NOMO-1 (cell line): ENCODE results near the gene PRAMEF12.
"Not testable (repeated sequence)": the region's sequence is repeated elsewhere in the genome, so short reads cannot be mapped to it uniquely, and the experiment has no call there.

Source experiments
- DNase-seq, 2 experiments: peaks; one replicate each; lab custom pipeline; 2025; ENCODE audit not compliant: unreplicated experiment in 2 of 2; lab: John Stamatoyannopoulos, UW

PRAMEF12 gene

DNA sequence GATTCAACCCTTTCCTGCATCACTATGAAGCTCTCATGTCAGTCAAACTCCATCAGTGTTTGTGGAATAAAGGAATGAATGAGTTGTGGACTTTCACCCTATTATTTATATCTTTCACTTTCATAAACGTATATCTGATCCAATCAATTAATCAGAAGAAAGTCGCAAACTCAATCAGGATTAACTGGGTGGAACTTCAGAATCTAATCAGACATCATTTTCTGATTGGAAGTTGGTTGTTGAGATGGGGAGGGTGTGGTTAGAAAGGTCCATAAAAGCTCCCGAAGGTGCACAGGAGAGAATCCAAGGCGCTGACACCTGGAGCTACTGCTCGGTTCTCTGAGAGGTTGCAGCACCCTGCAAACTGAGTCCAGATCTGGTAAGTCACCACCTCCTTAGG lies at the start of gene PRAMEF12:
Gene PRAMEF12, plus strand, starts transcription at position 301 of the 400 bp plus-strand sequence. CDS start 1,130 bp downstream, outside the sequence.
- DNase-seq: no peak

DNA sequence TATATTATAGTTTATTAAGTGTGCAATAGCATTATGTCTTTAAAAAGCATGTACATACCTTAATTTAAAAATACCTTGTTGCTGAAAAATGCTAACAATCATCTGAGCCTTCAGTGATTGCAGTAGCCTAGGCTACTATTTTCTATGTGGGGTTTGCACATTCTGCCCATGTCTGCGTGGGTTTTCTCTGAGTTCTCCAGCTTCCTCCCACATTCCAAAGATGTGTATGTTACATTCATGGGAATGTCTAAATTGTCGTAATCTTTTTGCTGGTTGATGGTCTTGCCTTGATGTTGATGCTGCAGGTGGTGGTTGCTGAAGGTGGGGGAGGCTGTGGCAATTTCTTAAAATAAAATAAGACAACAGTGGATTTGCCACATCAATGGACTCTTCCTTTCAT lies 45.1 kb upstream of the PRAMEF12 start:
- no peak for DNase-seq

DNA sequence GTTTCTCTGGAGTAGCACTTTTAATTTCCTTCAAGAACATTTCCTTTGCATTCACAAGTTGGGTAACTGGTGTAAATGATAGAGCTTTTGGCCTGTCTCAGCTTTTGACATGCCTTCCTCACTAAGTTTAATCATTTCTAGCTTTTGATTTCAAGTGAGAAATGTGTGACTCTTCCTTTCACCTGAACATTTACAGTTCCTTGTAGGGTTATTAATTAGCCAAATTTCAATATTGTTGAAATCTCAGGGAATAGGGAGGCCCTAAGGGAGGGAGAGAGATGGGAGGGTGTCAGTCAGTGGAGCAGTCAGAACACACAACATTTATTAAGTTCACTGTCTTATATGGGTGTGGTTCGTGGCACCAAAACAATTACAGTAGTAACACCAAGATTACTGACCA lies 43.4 kb upstream of the PRAMEF12 start:
- DNase-seq: no peak

DNA sequence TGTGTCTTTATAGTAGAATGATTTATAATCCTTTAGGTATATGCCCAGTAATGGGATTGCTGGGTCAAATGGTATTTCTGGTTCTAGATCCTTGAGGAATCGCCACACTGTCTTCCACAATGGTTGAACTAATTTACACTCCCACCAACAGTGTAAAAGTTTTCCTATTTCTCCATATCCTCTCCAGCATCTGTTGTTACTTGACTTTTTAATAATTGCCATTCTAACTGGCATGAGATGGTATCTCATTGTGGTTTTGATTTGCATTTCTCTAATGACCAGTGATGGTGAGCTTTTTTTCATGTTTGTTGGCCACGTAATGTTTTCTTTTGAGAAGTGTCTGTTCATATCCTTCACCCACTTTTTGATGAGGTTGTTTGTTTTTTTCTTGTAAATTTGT lies 42.5 kb upstream of the PRAMEF12 start:
- DNase-seq: not testable (repeated sequence)

DNA sequence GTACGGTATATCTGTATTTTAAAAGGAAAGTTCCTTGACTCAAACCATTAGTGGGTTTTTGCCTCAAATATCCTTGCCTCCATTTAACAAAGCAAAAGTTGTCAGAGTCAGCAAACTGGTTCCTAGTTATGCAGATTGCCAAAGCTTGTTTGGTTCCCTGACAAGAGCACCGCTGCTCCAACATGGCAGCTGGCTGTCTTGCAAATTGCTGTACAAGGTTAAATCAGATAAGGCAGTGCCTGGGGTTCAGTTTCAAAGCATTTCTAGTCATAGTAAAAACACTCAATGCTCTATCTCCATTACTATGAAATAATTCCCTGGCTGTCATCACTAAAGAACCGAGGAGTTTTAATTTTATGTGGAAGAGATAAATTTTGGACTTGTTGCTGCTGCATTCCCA lies 38.9 kb upstream of the PRAMEF12 start:
- no peak for DNase-seq

DNA sequence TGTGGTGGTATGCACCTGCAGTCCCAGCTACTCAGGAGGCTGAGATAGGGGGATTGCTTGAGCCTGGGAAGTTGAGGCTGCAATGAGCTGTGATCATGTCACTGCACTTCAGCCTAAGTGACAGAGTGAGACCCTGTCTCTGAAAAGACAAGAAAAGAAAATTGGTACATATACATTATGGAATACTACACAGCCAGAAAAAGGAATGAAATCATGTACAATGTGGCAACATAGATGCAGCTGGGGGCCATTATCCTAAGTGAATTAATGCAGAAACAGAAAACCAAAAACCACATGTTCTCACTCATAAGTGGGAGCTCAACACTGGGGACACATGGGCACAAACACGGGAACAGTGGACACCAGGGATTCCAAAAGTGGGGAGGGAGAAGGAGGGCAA lies 34.6 kb upstream of the PRAMEF12 start:
- DNase-seq: no peak

DNA sequence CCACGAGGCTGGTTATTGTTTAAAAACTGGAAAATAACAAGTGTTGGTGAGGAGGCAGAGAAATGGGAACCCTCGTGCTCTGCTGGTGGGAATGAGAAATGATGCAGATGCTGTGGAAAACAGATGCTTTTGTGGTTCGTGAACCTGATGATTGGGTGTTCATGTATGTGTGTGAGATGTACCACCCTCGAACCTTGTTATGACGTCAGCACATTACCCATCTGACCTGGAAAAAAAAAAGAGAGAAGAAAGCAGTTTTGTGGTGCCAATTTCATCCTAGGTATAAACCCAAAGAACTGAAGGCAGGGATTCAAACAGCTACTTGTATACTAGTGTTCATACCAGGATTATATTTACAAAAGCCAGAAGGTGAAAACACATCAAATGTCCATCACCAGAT lies 33.9 kb upstream of the PRAMEF12 start:
- no peak for DNase-seq

DNA sequence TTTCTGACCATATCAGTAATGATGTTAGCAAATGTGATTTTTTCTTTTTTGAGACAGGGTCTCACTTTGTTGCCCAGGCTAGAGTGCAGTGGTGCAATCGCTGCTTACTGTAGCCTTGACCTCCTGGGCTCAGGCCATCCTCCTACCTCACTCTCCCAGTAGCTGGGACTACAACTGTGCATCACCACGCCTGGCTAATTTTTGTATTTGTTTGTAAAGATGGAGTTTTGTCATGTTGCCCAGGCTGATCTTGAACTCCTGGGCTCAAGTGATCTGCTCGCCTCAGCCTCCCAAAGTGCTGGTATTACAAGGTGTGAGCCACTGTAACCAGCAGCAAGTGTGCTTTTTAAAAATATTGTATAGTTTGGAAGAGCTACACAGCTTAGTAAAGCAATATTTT lies 31.6 kb upstream of the PRAMEF12 start:
- DNase-seq: no peak

DNA sequence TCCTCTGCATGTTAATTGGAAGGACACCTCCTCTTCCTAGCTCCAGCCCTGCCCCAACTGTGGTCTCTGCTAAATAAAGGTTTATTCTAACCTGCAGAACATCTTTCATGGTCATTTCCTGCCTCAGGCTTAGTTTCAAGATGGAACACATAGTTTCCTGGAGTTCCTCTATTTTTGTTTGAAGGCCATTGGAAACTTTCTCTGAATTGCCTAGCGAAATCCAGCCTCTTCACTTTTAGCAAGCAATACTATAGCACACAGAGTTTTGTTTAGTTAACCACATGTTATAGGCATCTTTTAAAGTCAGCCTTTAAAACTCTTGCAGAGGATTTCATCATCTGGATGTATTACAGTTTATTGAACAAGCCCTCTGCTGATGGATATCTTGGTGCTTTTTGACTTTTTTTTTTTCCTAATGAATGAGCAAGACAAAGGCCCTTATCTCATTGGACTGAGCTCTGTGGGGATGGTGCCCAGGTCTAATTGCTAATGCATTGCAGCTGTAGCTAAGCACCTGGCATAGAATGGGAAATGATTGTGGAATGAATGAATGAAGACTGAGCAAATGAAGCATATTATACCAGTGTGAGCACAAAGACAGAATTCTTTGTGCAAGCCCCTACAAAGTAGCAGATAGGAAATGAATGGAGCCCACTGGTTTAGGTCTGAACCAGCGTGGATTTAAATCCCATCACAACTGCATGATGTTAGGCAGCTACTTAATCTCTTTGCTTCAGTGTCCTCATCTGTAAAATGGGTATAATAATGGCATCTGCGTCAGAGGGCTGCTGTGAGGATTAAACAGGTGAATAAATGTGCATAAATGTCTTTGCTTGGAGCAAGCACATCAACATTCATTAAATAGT lies 28.2 kb upstream of the PRAMEF12 start:
- no peak for DNase-seq

DNA sequence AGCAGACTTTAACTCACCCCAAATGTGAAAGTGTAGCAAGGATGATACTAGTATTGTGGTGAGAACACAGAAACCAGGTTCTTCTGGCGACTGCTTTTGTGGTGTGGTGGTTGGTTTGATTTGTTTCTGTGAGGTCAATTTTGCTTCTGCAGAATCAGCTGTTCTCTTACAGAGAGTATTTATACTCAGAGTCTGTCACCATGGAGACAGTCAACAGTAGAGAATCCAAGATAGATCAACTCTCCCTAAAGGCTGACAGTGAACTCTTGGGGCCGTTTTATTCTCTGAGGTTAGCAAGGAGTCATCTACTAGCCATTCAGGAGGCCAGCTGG lies 27.6 kb upstream of the PRAMEF12 start, which contains the start of gene CFAP107:
Gene CFAP107, plus strand, starts transcription at position 209 of the 332 bp plus-strand sequence. CDS start 231 bp downstream, outside the sequence.
- no peak for DNase-seq

DNA sequence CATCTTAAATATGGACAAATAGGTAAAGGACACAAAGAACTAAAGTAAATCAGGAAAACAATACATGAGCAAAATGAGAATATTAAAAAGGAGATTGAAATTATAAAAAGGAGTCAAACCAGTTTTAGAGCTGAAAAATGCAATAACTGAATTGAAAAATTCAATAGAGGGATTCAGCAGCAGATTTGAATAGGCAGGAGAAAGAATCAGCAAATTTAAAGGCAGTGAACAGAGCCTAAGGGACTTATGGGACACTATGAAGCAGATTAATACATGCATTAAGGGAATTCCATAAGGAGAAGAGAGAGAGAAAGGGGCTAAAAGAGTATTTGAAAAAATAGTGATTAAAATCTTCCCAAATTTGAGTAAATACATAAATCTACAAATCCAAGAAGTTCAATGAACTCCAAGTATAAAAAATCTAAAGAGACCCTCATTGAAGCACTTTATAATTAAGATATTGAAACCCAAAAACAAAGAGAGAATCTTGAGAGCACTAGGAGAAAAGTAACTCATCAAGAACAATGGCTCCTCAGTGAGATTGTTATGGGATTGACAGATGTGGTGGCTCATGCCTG lies 24.7 kb upstream of the PRAMEF12 start:
- no peak for DNase-seq

DNA sequence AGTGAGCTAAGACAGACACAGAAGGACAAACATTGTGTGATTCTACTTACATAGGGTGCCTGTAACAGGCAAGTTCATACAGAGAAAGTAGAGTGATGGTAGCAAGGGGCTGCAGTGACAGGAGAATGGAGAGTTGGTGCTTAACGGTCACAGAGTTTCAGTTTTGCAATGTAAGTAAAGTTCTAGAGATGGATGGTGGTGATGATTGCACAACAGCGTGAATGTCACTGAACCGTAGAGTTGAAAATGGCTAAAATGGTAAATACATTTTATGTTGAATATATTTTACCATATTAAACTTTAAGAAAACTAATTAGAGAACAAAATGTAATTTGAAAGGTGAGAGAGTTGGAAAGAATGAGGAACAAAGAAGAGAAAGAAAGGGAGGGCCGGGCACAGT lies 18.8 kb upstream of the PRAMEF12 start:
- DNase-seq: no peak

DNA sequence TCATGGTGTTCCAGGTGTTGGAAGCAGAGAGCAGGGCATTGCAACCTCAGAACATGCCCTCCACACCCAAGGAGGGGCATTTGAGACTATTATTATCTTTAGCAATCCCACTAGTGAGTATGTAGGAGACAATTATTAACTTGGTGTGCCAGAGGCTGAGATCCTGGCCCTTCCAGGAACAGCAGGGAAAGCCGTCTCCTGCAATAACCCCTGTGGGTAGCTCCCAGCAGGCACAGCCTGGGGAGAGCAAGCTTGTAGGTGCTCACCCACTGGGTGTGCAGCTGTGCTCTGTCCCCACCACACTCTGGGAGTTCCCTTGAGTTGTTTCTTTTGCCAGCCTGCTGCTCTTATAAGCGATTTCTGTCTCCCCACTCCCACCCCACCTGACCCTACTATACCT lies 17.3 kb upstream of the PRAMEF12 start:
- no peak for DNase-seq

DNA sequence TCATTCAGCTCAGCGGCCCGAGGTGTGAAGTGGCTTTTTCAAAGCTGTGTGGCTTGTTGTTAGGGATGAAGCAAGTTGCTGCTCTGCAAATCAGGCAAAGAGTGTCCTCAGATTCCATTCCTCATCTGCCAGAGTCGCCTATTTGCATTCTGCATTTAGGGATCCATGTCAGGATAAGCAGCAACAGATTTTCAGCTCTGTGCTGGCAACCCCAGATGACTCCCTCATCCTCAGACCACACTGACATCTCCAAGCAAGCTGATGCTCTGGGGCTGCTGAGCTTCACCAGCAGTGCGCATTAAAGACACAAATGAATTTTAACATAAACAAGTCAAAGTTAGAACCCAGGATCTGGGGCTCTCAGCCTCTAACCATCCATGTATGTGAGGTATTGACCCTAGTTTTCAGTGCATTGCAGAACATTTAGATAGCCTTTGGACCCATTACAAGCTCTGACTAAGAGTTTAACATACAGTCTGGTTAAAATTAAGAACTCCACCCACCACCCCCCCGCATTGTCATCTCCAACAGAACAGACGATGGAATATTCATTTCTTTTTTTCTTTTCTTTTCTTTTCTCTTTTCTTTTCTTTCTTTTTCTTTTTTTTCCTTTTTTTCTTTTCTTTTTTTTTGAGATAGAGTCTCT lies 16.6 kb upstream of the PRAMEF12 start:
- DNase-seq: no peak

DNA sequence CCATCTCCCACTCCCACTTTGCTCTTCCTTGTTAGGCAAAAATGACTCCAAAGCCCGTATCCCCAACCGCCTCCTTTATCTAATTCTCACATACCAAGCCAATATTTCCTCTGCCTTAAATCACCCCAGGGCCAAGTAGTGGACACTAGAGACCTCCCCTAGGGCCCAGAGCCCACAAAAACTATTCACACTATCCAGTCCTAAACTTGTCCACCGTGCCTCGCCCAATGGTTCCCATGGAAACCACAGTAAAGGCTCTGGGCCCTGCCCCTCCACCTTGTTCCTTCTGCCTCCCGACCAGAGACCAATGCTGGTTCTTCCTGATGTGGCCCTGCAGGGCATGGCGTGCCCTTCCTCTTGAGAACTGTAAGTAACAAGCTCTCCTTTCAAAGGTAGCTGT lies 15.7 kb upstream of the PRAMEF12 start:
- no peak for DNase-seq

DNA sequence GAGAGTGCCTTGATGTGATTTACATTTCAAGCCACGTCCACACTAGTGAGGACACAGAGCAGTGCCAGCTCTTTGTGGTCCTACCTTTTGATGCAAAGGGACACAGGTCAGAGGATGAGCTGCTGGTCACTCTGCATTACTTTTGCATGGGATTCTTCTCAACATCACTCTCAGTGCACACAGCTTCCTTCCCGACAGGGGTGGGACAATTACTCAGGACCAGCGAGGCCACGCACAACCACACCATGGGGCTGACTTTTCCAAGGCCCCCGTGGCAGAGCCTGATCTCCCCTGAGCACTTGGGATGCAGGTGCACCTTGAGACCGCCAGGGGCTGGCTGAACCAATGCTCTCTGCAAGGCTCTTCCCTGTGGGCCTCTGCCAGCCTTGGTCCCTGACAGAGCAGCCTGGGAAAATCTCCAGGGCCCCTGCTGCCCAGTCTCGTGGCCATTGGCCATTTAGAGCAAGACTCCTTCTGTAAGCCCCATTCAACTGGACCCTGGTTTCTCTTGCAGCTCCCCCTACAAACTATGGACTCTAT lies 13.2 kb upstream of the PRAMEF12 start:
- no peak for DNase-seq

DNA sequence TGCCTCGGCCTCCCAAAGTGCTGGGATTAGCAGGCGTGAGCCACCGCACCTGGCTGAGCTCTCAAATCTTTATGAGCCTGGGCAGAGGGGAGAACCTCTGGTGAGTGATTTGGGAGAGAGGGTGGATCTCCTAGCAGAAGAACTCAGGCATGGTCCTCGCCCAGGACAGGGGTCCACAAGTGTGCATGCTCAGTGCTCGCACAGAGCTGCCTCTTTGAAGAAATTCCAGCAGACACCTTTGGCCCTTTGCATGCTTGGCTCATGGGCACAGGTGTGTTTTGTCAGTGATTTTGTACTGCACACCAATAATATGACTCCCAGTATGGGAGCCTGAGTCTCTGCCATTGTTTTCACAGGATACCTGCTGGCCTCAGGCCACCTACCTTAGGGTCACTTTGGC lies 11.8 kb upstream of the PRAMEF12 start:
- no peak for DNase-seq

DNA sequence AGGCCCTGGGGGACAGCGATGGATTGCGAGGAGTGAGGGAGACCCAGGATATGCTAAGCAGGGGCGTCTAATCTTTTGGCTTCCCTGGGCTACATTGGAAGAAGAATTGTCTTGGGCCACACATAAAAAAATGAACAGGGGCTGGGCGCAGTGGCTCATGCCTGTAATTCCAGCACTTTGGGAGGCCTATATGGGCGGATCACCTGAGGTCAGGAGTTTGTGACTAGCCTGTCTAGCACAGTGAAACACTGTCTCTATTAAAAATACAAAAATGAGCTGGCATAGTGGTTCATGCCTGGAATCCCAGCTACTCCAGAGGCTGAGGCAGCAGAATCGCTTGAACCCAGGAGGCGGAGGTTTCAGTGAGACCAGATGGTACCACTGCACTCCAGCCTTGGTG lies 10.8 kb upstream of the PRAMEF12 start:
- DNase-seq: no peak

DNA sequence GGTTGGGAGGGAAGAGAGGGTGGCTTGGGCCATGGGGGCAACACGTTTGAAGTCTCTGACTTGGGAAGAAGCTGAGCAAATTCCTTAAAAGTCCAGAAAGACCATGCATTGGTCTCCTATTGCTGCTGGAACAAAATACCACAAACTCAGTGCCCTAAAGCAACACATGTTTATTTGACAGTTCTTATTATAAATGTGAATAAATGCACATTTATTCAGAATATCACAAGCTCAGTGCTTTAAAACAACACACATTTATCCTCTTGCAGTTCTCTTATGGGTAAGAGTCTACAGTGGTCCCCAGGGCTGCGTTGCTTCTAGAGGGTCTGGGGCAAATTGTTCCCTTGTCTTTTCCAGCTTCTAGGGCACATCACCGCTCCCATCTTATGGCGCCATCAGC lies 10.1 kb upstream of the PRAMEF12 start:
- DNase-seq: no peak

DNA sequence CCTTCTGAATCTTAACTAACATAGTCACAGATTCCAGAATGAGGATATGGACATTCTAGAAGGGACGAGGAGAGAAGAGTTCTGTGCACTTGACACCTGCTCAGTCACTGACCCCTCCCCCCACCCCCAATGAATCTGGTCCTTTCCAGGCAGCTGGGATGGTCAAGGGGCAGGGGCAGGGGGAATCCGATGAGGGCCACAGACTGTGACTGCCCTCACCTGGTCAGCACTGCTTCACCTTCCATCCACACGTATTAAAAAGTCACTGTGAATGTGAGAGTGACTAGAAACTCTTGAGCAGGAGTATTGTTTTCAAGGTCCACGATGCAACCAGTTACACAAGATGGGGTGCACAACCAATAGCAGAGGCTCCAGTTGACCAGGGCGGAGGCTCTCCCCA lies 9.5 kb upstream of the PRAMEF12 start:
- no peak for DNase-seq

DNA sequence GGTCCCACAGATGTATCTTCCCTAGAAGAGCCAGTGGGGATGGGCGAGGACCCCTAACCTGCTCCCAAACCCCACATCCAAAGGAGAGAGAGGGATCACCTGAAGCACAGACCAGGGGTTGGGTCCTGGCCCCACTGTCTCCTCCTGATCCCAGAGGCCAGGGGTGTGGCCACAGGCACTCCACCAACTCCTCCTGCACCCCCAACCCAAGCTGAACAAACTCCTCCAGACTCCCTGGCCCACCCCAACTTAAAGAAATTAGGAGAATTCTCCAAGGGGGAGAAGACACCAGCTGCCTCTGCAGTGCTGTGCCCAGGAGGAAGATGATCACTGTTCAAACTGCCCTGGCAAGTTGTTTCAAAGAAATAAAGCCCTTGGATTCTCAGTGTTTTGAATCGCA lies 4.5 kb upstream of the PRAMEF12 start:
- DNase-seq: no peak
